WERI-Rb-1 (cell line): Measurements from ENCODE around the gene ID4.

Experiments
- DNase-seq: peaks from one replicate; pipeline ENCODE4 v3.0.0-alpha.2; 2020
- H3K27ac ChIP-seq: fragments of 250-450 bp; sonication (Bioruptor Pico); 2 replicates; pipeline ENCODE4 v1.5.1; 2020; ENCODE audit warnings: mild to moderate bottlenecking, moderate library complexity
- H3K27me3 ChIP-seq: fragments of 250-450 bp; sonication (Bioruptor Pico); 2 replicates; pipeline ENCODE4 v1.5.1; 2021; ENCODE audit warnings: mild to moderate bottlenecking, low read depth, moderate library complexity; ENCODE audit not compliant: insufficient read depth, severe bottlenecking
- H3K36me3 ChIP-seq: fragments of 250-450 bp; sonication (Bioruptor Pico); 2 replicates; pipeline ENCODE4 v1.5.1; 2020; ENCODE audit warnings: mild to moderate bottlenecking, moderate library complexity
- H3K4me3 ChIP-seq: 2 replicates; pipeline ENCODE4 v1.5.1; 2011; ENCODE audit warnings: low read depth, mild to moderate bottlenecking, control low read depth, low read length
- H3K9me3 ChIP-seq: fragments of 250-450 bp; sonication (Bioruptor Pico); 2 replicates; pipeline ENCODE4 v1.5.1; 2021; ENCODE audit warnings: mild to moderate bottlenecking, moderate library complexity; ENCODE audit not compliant: severe bottlenecking
- TF ChIP-seq, protein P1 (sequence below): IDR thresholded peaks from 2 replicates; pipeline ENCODE4 v1.5.1; 2011; ENCODE audit warnings: low read depth, mild to moderate bottlenecking, control low read depth, inconsistent platforms, low read length

Gene ID4

DNA sequence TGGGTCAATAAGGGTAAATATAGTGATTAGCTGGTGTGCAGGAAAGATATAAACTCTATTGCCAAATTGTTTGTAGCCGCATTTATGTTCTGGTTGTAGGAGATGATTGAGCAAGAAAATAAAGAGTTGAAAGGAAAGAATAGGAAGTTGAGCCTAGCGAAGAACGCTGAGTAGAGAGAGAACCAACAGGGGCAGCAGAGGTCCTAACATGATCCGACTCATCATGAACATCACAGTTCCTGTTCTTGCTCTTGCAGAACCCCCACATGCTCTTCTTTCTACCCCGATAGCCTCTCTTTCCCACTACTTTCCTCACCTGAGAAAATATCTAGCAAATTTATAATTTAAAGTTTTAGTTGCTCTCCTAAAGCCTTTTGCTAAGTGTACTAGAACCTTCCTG lies 9.9 kb upstream of the ID4 start:
- Histone ChIP-seq H3K36me3 (no peaks in the 10 kb centered on the region), H3K4me3 (no peak overlapping the region), H3K9me3 (no peaks in the 10 kb centered on the region), H3K27ac (no peak overlapping the region), H3K27me3 (no peaks in the 10 kb centered on the region)
- DNase-seq = no peak
- TF ChIP-seq, protein P1, sequence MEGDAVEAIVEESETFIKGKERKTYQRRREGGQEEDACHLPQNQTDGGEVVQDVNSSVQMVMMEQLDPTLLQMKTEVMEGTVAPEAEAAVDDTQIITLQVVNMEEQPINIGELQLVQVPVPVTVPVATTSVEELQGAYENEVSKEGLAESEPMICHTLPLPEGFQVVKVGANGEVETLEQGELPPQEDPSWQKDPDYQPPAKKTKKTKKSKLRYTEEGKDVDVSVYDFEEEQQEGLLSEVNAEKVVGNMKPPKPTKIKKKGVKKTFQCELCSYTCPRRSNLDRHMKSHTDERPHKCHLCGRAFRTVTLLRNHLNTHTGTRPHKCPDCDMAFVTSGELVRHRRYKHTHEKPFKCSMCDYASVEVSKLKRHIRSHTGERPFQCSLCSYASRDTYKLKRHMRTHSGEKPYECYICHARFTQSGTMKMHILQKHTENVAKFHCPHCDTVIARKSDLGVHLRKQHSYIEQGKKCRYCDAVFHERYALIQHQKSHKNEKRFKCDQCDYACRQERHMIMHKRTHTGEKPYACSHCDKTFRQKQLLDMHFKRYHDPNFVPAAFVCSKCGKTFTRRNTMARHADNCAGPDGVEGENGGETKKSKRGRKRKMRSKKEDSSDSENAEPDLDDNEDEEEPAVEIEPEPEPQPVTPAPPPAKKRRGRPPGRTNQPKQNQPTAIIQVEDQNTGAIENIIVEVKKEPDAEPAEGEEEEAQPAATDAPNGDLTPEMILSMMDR = no peak

DNA sequence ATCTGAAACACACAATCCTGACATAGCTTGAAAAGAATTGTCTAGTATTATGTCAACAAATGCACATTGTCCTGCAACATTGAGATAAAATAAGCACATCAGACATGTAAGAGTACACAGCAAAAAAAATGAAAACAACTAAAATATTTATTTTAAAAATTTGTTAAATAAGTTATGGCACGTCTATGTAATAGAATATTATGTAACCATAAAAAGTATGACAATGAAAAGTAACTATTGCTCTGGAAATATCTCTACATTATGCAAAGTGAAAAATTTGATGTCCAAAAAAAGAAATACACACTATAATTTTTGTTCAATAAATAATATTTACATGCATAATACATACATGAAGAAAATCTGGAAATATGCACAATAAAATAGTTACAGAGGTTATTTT lies 9.3 kb upstream of the ID4 start:
- no peaks in the 10 kb centered on the region for H3K27me3 ChIP-seq
- TF ChIP-seq, protein P1 = no peak
- DNase-seq = no peak
- no peak overlapping the region for H3K4me3 ChIP-seq
- H3K9me3 ChIP-seq = no peaks in the 10 kb centered on the region
- no peaks in the 10 kb centered on the region for H3K36me3 ChIP-seq
- H3K27ac ChIP-seq = no peak overlapping the region

DNA sequence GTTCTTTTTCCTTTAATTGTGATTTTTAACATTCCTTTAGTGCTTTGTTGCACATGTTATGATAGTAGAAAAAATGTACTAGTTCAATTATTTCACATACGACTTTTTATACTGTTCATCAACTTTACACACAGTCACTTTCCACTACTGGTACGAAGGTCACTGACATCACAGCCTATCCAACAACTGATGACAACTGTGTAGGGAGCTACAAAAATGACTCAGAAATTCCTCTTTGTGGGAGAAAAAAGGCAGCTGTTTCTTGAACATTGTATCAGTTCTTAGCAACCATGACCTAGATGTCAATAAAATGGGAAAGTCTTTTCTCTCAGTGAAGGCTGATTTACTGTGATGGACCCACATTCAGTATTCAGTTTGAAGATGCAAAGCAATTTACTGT lies 7.0 kb upstream of the ID4 start:
- Histone ChIP-seq H3K27ac (no peak overlapping the region), H3K9me3 (no peaks in the 10 kb centered on the region), H3K36me3 (no peaks in the 10 kb centered on the region), H3K27me3 (no peaks in the 10 kb centered on the region), H3K4me3 (no peak overlapping the region)
- TF ChIP-seq, protein P1 = no peak
- no peak for DNase-seq

DNA sequence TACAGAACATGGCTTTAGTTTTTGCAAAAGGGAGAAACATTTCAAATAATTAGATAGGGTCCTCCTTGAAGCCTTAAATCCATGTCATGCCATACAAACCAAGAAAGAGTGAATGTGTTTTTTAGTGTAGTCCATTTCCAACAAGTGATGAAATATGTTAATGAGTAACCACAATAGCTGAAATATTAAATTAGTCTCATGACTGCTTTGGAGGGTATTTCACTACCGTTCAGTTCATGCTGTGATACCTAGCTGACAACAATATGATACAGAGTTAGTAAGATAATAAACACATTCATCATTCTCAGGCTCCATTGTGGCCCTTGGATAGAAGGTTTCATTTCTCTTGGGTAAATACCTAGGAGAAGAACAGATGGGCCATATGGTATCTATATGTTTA lies 5.8 kb upstream of the ID4 start:
- Histone ChIP-seq H3K36me3 (no peaks in the 10 kb centered on the region), H3K9me3 (no peaks in the 10 kb centered on the region), H3K27me3 (no peaks in the 10 kb centered on the region), H3K4me3 (no peak overlapping the region), H3K27ac (no peak overlapping the region)
- no peak for DNase-seq
- TF ChIP-seq, protein P1 = no peak

DNA sequence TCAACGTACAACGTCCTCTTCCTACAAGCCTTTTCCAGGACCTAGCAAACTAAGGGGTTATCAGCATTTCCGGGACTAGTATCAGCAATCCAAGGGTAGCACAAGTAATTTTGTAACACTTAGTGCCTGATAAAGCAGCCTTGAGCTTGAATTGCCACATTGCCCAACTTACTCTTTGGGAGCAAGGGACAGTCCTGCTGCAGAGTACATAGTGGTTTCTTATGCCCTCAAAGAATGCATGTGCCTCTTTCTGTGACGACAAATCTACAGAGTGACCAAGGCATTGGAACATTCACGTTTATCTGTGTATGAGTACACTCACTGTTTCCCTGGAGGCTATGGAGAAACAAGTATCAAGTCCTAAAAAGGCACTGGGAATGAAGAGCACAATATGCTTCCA lies 3.2 kb upstream of the ID4 start:
- no peak overlapping the region for H3K27ac ChIP-seq
- no peaks in the 10 kb centered on the region for H3K9me3 ChIP-seq
- no peaks in the 10 kb centered on the region for H3K27me3 ChIP-seq
- TF ChIP-seq, protein P1 = no peak
- DNase-seq = no peak
- no peaks in the 10 kb centered on the region for H3K36me3 ChIP-seq
- no peak overlapping the region for H3K4me3 ChIP-seq

DNA sequence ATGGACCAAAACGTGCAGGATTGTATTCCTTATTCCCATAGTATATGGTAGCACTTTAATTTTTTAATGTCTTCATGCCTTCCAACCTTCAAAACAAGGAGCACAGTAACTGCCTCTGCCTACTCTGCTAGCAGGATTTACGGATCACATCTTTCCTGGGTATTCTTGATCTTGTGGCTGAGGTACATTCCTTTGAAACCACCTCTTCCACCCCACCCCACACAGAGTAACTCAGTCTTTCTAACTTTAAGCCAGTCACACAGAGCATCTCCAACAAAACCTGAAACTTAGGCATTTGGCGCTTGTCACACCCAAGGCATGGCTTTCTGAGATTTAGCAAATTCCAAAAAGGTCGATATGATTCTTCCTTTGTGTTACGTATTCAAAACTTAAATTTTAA lies 2.3 kb upstream of the ID4 start:
- H3K4me3 ChIP-seq = no peak overlapping the region
- H3K27ac ChIP-seq = no peak overlapping the region
- H3K36me3 ChIP-seq = no peaks in the 10 kb centered on the region
- no peaks in the 10 kb centered on the region for H3K9me3 ChIP-seq
- TF ChIP-seq, protein P1 = no peak
- DNase-seq = no peak
- no peaks in the 10 kb centered on the region for H3K27me3 ChIP-seq
